Panc1 (cell line): Measurements from ENCODE around the gene UQCC2. TPM values are rescaled to one million over a fixed set of nuclear protein-coding genes. Genes with fewer than 3 reads are reported as not detected.
A peak's percentile ranks its signal among the peaks of the same experiment; 100 is the strongest.

ENCODE experiments used
- ATAC-seq: fragments of 200-7000 bp; cut with Tn5 transposase; 2 replicates; pipeline ENCODE4 v1.9.1; 2020; ENCODE audit warnings: mild to moderate bottlenecking, moderate library complexity
- BruUV-seq: library from RNA; stranded (reverse); fragments of 400-500 nt; replicated peaks from 2 replicates; lab custom pipeline; 2021; lab: Mats Ljungman, UMichigan
- CTCF ChIA-PET: fragments of 300-600 bp; sonication (Branson Sonifier 250); formaldehyde crosslinking; loops from one replicate; lab custom pipeline; 2022; ENCODE audit warnings: antibody characterized with exemption; lab: Charles Lee
- POLR2A ChIA-PET: fragments of 300-600 bp; sonication (Branson Sonifier 250); formaldehyde crosslinking; loops from one replicate; lab custom pipeline; 2022; ENCODE audit warnings: antibody characterized with exemption; lab: Charles Lee
- DNase-seq: peaks from one replicate; pipeline ENCODE4 v3.0.0-alpha.2; 2010; ENCODE audit warnings: low read depth, low spot score
- H3K27ac ChIP-seq: 2 replicates; pipeline ENCODE4 v1.5.1; 2011; ENCODE audit warnings: mild to moderate bottlenecking, low read length, inconsistent platforms
- H3K27me3 ChIP-seq: fragments of 200-500 bp; sonication (Bioruptor generic); 2 replicates; pipeline ENCODE4 v1.6.0; 2014; ENCODE audit warnings: low read length, inconsistent platforms; ENCODE audit not compliant: control insufficient read depth, insufficient read depth
- H3K36me3 ChIP-seq: fragments of 200-500 bp; sonication (Bioruptor generic); 2 replicates; pipeline ENCODE4 v1.5.1; 2014; ENCODE audit warnings: inconsistent platforms, mild to moderate bottlenecking, low read length, moderate library complexity; ENCODE audit not compliant: control insufficient read depth, insufficient read depth
- H3K4me1 ChIP-seq: 2 replicates; pipeline ENCODE4 v1.5.1; 2011; ENCODE audit warnings: inconsistent platforms, mild to moderate bottlenecking, low read length, moderate library complexity; ENCODE audit not compliant: control insufficient read depth, insufficient read depth
- H3K4me3 ChIP-seq, 2 experiments: 2 replicates each; pipeline ENCODE4 v1.5.1; 2011 to 2012; ENCODE audit warnings: low read depth in 2 of 2, low read length in 2 of 2, mild to moderate bottlenecking in 2 of 2, inconsistent platforms in 1 of 2, moderate library complexity in 1 of 2
- H3K9me3 ChIP-seq: fragments of 200-500 bp; sonication (Bioruptor generic); 2 replicates; pipeline ENCODE4 v1.5.1; 2014; ENCODE audit warnings: low read depth, mild to moderate bottlenecking, inconsistent platforms, low read length, moderate library complexity; ENCODE audit not compliant: control insufficient read depth, insufficient read depth
- CTCF ChIP-seq: fragments of 450-650 bp; IDR thresholded peaks from 2 replicates; pipeline ENCODE4 v1.5.1; 2017; ENCODE audit warnings: mild to moderate bottlenecking
- POLR2AphosphoS5 ChIP-seq: IDR thresholded peaks from 2 replicates; pipeline ENCODE4 v1.6.1; 2012; ENCODE audit warnings: mild to moderate bottlenecking, low read depth, low read length, moderate library complexity
- REST ChIP-seq, 2 experiments: IDR thresholded peaks; 2 replicates each; pipeline ENCODE4 v1.6.1; 2011 to 2012; ENCODE audit warnings: low read depth in 2 of 2, control low read depth in 1 of 2, low read length in 1 of 2, mild to moderate bottlenecking in 1 of 2, moderate library complexity in 1 of 2; ENCODE audit not compliant: insufficient read depth in 1 of 2
- SIN3A ChIP-seq: IDR thresholded peaks from 2 replicates; pipeline ENCODE4 v1.6.1; 2012; ENCODE audit warnings: low read depth, mild to moderate bottlenecking, low read length, moderate library complexity, borderline replicate concordance; ENCODE audit not compliant: insufficient read depth
- TCF7L2 ChIP-seq: IDR thresholded peaks from 2 replicates; pipeline ENCODE4 v1.6.1; 2011; ENCODE audit warnings: mild to moderate bottlenecking, low read depth, low read length, inconsistent platforms
- in situ Hi-C: cut with HindIII; loops from 2 replicates; pipeline ENCODE4 v1.10.0; 2016; ENCODE audit warnings: low sequenced_read_pairs, low pct_unique_long_range_greater_than_20kb
- intact Hi-C: fragments of 100-400 bp; cut with micrococcal nuclease; formaldehyde crosslinking; loops from one replicate; pipeline ENCODE4 v1.10.0; 2022; ENCODE audit not compliant: unreplicated experiment
- total RNA-seq: library from RNA; stranded (reverse); gene quantifications from one replicate; pipeline ENCODE4 v1.2.1, GENCODE V29; 2021; ENCODE audit not compliant: unreplicated experiment

UQCC2 gene
- total RNA-seq, 1 experiment from 2014 or later = 135 TPM

DNA sequence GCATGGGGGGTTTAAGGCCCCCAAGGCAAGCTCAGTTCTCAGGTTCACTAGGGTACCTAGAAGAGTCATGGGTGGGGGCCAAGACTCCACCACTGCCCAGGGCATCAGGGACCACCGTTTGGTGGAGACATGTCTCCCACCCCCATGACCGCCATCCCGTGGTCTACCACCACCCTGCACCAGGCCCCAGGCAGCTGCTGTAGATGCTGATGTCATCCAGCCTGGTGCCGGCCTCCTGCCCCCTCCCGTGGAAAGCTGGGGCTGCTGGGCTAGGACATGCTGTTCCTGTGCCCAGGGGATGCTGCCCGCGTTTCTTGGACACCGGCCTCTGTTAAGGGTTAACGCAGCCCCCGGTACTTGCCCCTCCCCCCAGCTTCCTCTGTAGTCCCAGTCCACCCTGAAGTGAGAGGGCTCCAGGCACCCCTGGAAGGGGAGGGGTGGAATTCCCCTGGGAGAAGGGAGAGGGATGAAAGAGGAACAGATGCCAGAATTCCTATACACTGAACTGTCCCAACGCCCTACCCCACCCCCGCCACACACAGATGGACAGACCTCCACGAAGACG lies 34.6 kb upstream of the UQCC2 start:
- H3K4me3 ChIP-seq = no peak overlapping the region
- TF ChIP-seq CTCF (no peak), REST (IDR thresholded peaks at IDR 0.05; ENCODE audit: insufficient read depth in 1 of 2, low read depth in 2 of 2, low read length in 1 of 2) (no peak), TCF7L2 (no peak), POLR2AphosphoS5 (no peak), SIN3A (no peak)
- peaks cover 9% of the 10 kb centered on the region for H3K4me1 ChIP-seq
- no peaks in the 10 kb centered on the region for H3K9me3 ChIP-seq
- intact Hi-C loops (loop anchor here (10.0 kb wide), 1 partner anchor 409 kb away; no protein-coding TSS in a partner anchor), in situ Hi-C loops (no loop called here)
- POLR2A ChIA-PET = interaction anchor here (0.5 kb wide), 1 partner anchor 9 kb away, joined by 4 read pairs; no protein-coding TSS in a partner anchor
- CTCF ChIA-PET = interaction anchor here (0.5 to 3.9 kb wide), 2 partner anchors 16 to 406 kb away, joined by 5 to 24 read pairs; no protein-coding TSS in a partner anchor
- H3K27me3 ChIP-seq = no peaks in the 10 kb centered on the region
- peak; percentile 44; the same call in 1 of the 2 replicates for ATAC-seq
- no peak overlapping the region for H3K27ac ChIP-seq
- no peaks in the 10 kb centered on the region for H3K36me3 ChIP-seq
- no peak for DNase-seq
- BruUV-seq = no TSS peak

DNA sequence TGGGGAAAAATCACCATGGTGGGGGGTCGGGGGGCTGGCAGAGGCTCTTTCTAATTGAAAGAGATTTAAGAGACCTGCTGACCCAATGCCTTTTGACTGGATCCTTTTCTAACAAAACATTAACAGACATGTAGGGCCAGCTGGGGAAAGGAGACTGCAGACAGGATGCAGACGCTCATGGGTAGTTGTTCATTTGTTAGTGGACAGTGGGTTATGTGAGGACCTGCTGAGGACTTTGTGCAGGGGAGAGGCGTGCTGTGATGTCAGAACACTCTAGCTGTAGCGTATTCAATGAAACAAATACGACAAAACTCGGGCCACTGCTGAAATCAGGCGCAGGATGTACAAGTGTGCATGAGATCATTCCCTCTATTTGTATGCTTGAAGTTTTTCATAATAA lies 34.0 kb upstream of the UQCC2 start:
- Histone ChIP-seq H3K27ac (peak overlapping the region; percentile 12; the same call in 1 of the 2 replicates), H3K4me3 (no peak overlapping the region), H3K27me3 (no peaks in the 10 kb centered on the region), H3K9me3 (no peaks in the 10 kb centered on the region), H3K36me3 (no peaks in the 10 kb centered on the region), H3K4me1 (peaks cover 9% of the 10 kb centered on the region)
- in situ Hi-C loops = no loop called here
- ATAC-seq (no peak), DNase-seq (no peak)
- ChIA-PET CTCF (interaction anchor here (0.5 to 3.9 kb wide), 2 partner anchors 16 to 407 kb away, joined by 5 to 24 read pairs; no protein-coding TSS in a partner anchor), POLR2A (interaction anchor here (0.5 kb wide), 1 partner anchor 10 kb away, joined by 4 read pairs; no protein-coding TSS in a partner anchor)
- intact Hi-C loops = loop anchor here (10.0 kb wide), 1 partner anchor 409 kb away; no protein-coding TSS in a partner anchor
- no TSS peak for BruUV-seq
- TF ChIP-seq SIN3A (no peak), POLR2AphosphoS5 (no peak), REST (IDR thresholded peaks at IDR 0.05; ENCODE audit: insufficient read depth in 1 of 2, low read depth in 2 of 2, low read length in 1 of 2) (no peak), CTCF (no peak), TCF7L2 (no peak)
